GM12878 (cell line): ENCODE data around the gene SLC26A11. TPM values are rescaled to one million over a fixed set of nuclear protein-coding genes. Genes with fewer than 3 reads are reported as not detected.
"Not testable (repeated sequence)": the region's sequence is repeated elsewhere in the genome, so short reads cannot be mapped to it uniquely, and the experiment has no call there.

Experiments used
- ATAC-seq: fragments of 200-7000 bp; cut with Tn5 transposase; 3 replicates; pipeline ENCODE4 v1.9.1; 2020; ENCODE audit warnings: mild to moderate bottlenecking, moderate library complexity
- BruUV-seq: library from RNA; stranded (reverse); fragments of 400-500 nt; replicated peaks from 2 replicates; lab custom pipeline; 2021; lab: Mats Ljungman, UMichigan
- CTCF ChIA-PET: fragments of 300-600 bp; sonication (Branson Sonifier 250); formaldehyde crosslinking; extraction: SDS; loops from one replicate; lab custom pipeline; 2021; ENCODE audit warnings: inconsistent platforms; lab: Yijun Ruan, JAX
- POLR2A ChIA-PET: fragments of 350-600 bp; formaldehyde crosslinking; extraction: SDS; loops from one replicate; lab custom pipeline; 2021; ENCODE audit warnings: inconsistent platforms; lab: Charles Lee
- RAD21 ChIA-PET: fragments of 300-600 bp; sonication (Branson Sonifier 250); formaldehyde crosslinking; loops from one replicate; lab custom pipeline; 2023; ENCODE audit warnings: antibody characterized with exemption; ENCODE audit not compliant: unreplicated experiment; lab: Charles Lee
- SMC1A ChIA-PET: fragments of 300-600 bp; sonication (Branson Sonifier 250); formaldehyde crosslinking; loops from one replicate; lab custom pipeline; 2023; ENCODE audit not compliant: unreplicated experiment, uncharacterized antibody; lab: Charles Lee
- DNase-seq: peaks from one replicate; pipeline ENCODE4 v3.0.0-alpha.2; 2011; ENCODE audit warnings: low read depth, low spot score
- FAIRE-seq: peaks from 3 replicates; lab custom pipeline; 2011; peaks lifted over from hg19 to GRCh38; lab: Jason Lieb, UNC
- H2AFZ ChIP-seq: 2 replicates; pipeline ENCODE4 v1.6.0; 2011; ENCODE audit warnings: low read depth, low read length, control low read depth; ENCODE audit not compliant: control insufficient read depth
- H3K27ac ChIP-seq: 2 replicates; pipeline ENCODE4 v1.5.1; 2011; ENCODE audit warnings: control low read depth; ENCODE audit not compliant: control insufficient read depth, insufficient read depth
- H3K27me3 ChIP-seq, 2 experiments: replicated peaks in 1 of 2; 2 replicates each; pipeline versions ENCODE4 v1.6.0 to v1.6.1; 2011; ENCODE audit warnings: low read length in 1 of 2; ENCODE audit not compliant: control insufficient read depth in 2 of 2, insufficient read depth in 2 of 2
- H3K36me3 ChIP-seq, 2 experiments: 2 replicates each; pipeline ENCODE4 v1.5.1; 2011; ENCODE audit warnings: low read length in 1 of 2; ENCODE audit not compliant: control insufficient read depth in 2 of 2, insufficient read depth in 2 of 2
- H3K4me1 ChIP-seq: 2 replicates; pipeline ENCODE4 v1.6.1; 2011; ENCODE audit warnings: mild to moderate bottlenecking, low read length, moderate library complexity, mixed read lengths; ENCODE audit not compliant: control insufficient read depth, insufficient read depth
- H3K4me2 ChIP-seq: 2 replicates; pipeline ENCODE4 v1.6.0; 2011; ENCODE audit warnings: control low read depth; ENCODE audit not compliant: control insufficient read depth, insufficient read depth
- H3K4me3 ChIP-seq: fragments of 200-600 bp; sonication (generic); 2 replicates; pipeline ENCODE4 v1.5.1; 2016
- H3K79me2 ChIP-seq: 2 replicates; pipeline ENCODE4 v1.6.0; 2011; ENCODE audit warnings: low read length; ENCODE audit not compliant: control insufficient read depth, insufficient read depth
- H3K9ac ChIP-seq: 2 replicates; pipeline ENCODE4 v1.8.0; 2011; ENCODE audit warnings: low read length, control low read depth, mixed read lengths; ENCODE audit not compliant: control insufficient read depth, insufficient read depth
- H3K9me3 ChIP-seq: replicated peaks from 3 replicates; pipeline ENCODE4 v1.5.1; 2011; ENCODE audit warnings: mild to moderate bottlenecking, low read length; ENCODE audit not compliant: control insufficient read depth, insufficient read depth
- H4K20me1 ChIP-seq: 2 replicates; pipeline ENCODE4 v1.6.0; 2011; ENCODE audit not compliant: control insufficient read depth, insufficient read depth
- BMI1 ChIP-seq: fragments of 450-650 bp; IDR thresholded peaks from 2 replicates; pipeline ENCODE4 v1.6.1; 2016; ENCODE audit warnings: mild to moderate bottlenecking, moderate library complexity, borderline replicate concordance
- CHD1 ChIP-seq: IDR thresholded peaks from 2 replicates; pipeline ENCODE4 v1.6.1; 2012; ENCODE audit warnings: low read depth, low read length, improper control_type of control experiment
- DPF2 ChIP-seq: fragments of 450-650 bp; IDR thresholded peaks from 2 replicates; pipeline ENCODE4 v1.6.1; 2017; ENCODE audit warnings: mild to moderate bottlenecking
- EP300 ChIP-seq, 2 experiments: fragments of 150-350 bp in 1 of 2; IDR thresholded peaks; 2 replicates each; pipeline ENCODE4 v1.6.1; 2011 to 2012; ENCODE audit warnings: low read depth in 2 of 2, low read length in 2 of 2, borderline replicate concordance in 1 of 2, improper control_type of control experiment in 1 of 2, inconsistent platforms in 1 of 2; ENCODE audit not compliant: control insufficient read depth in 1 of 2
- JUND ChIP-seq: IDR thresholded peaks from 2 replicates; pipeline ENCODE4 v1.6.1; 2012; ENCODE audit warnings: low read depth, mild to moderate bottlenecking, low read length, improper control_type of control experiment, moderate library complexity
- WGBS: methylation state at CpG from one replicate; pipeline ENCODE4 v1.1.6; 2016; ENCODE audit warnings: low lambda C conversion rate; ENCODE audit not compliant: insufficient replicate concordance, insufficient coverage; ENCODE audit errors: missing lambda C conversion rate; 5-methylcytosine and 5-hydroxymethylcytosine counted together
- in situ Hi-C: fragments of 300-500 bp; cut with MboI; formaldehyde crosslinking; loops from 9 replicates; pipeline ENCODE4 v1.14.3; 2018; ENCODE audit warnings: mixed read lengths
- intact Hi-C: fragments of 100-400 bp; cut with micrococcal nuclease; formaldehyde crosslinking; loops from one replicate; pipeline ENCODE4 v1.14.2; 2022; ENCODE audit not compliant: unreplicated experiment
- polyA plus RNA-seq, 11 experiments: library from polyadenylated mRNA; depleted of rRNA in 4 of 11; unstranded in 6 of 11; stranded (reverse) in 5 of 11; fragments of >200 nt; fragmentation: Nextera tagmentation in 4 of 11; fragmentation: Illumina TruSeq in 1 of 11; extraction: Ambion mirVana in 4 of 11; extraction: Trizol in 1 of 11; gene quantifications; 1 replicate in 1 of 11; 2 replicates in 10 of 11; pipeline versions ENCODE4 v1.2.1 to v1.2.3, GENCODE V29; 2011 to 2016; ENCODE audit warnings: inconsistent platforms in 2 of 11, missing spikeins in 2 of 11, low read depth in 1 of 11
- total RNA-seq, 4 experiments: library from RNA; depleted of rRNA in 3 of 4; stranded (reverse); fragments of >200 nt in 3 of 4; fragmentation: Illumina TruSeq in 1 of 4; extraction: Trizol in 1 of 4; gene quantifications; 2 replicates each; pipeline versions ENCODE4 v1.2.1 to v1.2.3, GENCODE V29; 2013 to 2021
- TF ChIP-seq, protein P1 (sequence below): fragments of 450-650 bp; IDR thresholded peaks from 2 replicates; pipeline ENCODE4 v1.6.1; 2017; ENCODE audit warnings: mild to moderate bottlenecking, moderate library complexity

SLC26A11 gene
- total and polyA plus RNA-seq, 10 of the 15 experiments (the other 5 are each of a cell fraction or from before 2014, with no cell fraction given) = 0.05 to 4.1 (median 1.2) TPM; not detected in 1

DNA sequence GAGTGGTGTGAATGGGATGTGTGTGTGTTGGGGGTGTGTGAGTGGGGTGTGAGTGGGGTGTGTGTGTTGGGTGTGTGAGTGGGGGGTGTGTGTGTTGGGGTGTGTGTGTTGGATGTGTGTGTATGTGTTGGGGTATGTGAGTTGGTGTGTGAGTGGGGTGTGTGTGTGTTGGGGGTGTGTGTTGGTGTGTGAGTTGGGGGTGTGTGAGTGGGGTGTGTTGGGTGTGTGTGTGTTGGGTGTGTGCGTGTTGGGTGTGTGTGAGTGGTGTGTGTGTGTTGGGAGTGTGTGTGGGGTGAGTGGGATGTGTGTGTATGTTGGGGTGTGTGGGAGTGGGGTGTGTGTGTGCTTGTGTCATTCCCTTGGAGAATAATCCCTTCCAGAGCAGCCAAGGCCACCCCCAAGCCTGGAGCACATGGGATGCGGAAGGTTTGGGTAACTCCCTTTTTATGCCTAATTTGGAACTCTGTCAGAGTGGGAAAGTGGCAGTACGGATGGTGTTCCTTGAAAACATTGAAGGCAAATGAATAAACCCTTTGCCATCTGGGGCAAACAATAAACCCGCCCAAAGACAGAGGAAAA lies 54.7 kb downstream of the SLC26A11 start (continued):
- TF ChIP-seq, protein P1, sequence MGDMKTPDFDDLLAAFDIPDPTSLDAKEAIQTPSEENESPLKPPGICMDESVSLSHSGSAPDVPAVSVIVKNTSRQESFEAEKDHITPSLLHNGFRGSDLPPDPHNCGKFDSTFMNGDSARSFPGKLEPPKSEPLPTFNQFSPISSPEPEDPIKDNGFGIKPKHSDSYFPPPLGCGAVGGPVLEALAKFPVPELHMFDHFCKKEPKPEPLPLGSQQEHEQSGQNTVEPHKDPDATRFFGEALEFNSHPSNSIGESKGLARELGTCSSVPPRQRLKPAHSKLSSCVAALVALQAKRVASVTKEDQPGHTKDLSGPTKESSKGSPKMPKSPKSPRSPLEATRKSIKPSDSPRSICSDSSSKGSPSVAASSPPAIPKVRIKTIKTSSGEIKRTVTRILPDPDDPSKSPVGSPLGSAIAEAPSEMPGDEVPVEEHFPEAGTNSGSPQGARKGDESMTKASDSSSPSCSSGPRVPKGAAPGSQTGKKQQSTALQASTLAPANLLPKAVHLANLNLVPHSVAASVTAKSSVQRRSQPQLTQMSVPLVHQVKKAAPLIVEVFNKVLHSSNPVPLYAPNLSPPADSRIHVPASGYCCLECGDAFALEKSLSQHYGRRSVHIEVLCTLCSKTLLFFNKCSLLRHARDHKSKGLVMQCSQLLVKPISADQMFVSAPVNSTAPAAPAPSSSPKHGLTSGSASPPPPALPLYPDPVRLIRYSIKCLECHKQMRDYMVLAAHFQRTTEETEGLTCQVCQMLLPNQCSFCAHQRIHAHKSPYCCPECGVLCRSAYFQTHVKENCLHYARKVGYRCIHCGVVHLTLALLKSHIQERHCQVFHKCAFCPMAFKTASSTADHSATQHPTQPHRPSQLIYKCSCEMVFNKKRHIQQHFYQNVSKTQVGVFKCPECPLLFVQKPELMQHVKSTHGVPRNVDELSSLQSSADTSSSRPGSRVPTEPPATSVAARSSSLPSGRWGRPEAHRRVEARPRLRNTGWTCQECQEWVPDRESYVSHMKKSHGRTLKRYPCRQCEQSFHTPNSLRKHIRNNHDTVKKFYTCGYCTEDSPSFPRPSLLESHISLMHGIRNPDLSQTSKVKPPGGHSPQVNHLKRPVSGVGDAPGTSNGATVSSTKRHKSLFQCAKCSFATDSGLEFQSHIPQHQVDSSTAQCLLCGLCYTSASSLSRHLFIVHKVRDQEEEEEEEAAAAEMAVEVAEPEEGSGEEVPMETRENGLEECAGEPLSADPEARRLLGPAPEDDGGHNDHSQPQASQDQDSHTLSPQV = no peak
- no peak for TF ChIP-seq JUND
- TF ChIP-seq BMI1 = no peak
- TF ChIP-seq EP300 (IDR thresholded peaks at IDR 0.05; ENCODE audit: borderline replicate concordance in 1 of 2, control insufficient read depth in 1 of 2, low read depth in 2 of 2, low read length in 2 of 2) = no peak
- TF ChIP-seq DPF2 = no peak
- no peak for TF ChIP-seq CHD1

DNA sequence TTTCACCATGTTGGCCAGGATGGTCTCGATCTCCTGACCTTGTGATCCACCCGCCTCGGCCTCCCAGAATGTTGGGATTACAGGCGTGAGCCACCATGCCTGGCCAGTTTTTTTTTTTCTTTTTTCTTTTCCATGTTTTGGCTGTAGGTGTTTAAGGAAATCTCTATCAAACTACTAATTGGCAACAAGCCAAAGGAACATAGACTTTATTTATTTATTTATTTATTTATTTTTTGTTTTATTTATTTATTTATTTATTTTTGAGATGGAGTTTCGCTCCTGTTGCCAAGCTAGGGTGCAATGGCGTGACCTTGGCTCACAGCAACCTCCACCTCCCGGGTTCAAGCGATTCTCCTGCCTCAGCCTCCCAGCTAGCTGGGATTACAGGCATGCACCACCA lies 55.6 kb downstream of the SLC26A11 start:
- H3K27me3 ChIP-seq, RAD21 ChIA-PET, intact Hi-C loops, POLR2A ChIA-PET, DNase-seq, H3K4me1 ChIP-seq, H3K9ac ChIP-seq, H2AFZ ChIP-seq, H3K4me3 ChIP-seq, FAIRE-seq, H3K79me2 ChIP-seq, in situ Hi-C loops, SMC1A ChIA-PET, CTCF ChIA-PET, ATAC-seq, H3K27ac ChIP-seq, H3K9me3 ChIP-seq, H4K20me1 ChIP-seq, BruUV-seq, H3K4me2 ChIP-seq: not testable (repeated sequence)
- peaks cover 18 to 27% of the 10 kb centered on the region in 2 experiments; a peak in 3 of 4 replicates for H3K36me3 ChIP-seq
- WGBS = 100% methylated on average over 8 of the region's 8 CpGs
